GM12864 (cell line): Measurements from ENCODE around the gene CNIH3.

Source experiments
- DNase-seq: peaks from one replicate; pipeline ENCODE4 v3.0.0-alpha.2; 2011; ENCODE audit warnings: low read depth
- H3K4me3 ChIP-seq: 2 replicates; pipeline ENCODE4 v1.5.1; 2011; ENCODE audit warnings: mild to moderate bottlenecking, low read depth, low read length, control low read depth
- TF ChIP-seq, protein P1 (sequence below): IDR thresholded peaks from 2 replicates; pipeline ENCODE4 v1.5.1; 2011; ENCODE audit warnings: low read depth, mild to moderate bottlenecking, moderate library complexity, low read length, control low read depth, inconsistent platforms; ENCODE audit errors: missing control alignments

The CNIH3 gene

DNA sequence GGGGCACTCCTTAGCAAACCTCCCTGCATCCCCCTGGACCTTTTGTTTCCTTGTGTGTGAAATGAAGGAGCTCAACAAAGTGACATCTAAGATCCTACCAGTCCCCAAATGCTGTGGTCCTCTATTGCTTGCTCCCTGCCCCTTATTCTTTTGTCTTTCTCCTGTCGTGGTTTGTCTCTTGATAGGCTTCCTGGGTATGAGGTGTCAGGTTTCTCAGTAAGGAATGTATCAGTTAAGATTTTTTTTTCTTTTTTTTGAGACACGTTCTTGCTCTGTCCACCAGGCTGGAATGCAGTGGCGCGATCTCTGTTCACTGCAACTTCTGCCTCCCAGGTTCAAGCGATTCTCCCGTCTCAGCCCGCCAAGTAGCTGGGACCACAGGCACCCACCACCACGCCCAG is 16.8 kb downstream of the CNIH3 start:
- TF ChIP-seq, protein P1, sequence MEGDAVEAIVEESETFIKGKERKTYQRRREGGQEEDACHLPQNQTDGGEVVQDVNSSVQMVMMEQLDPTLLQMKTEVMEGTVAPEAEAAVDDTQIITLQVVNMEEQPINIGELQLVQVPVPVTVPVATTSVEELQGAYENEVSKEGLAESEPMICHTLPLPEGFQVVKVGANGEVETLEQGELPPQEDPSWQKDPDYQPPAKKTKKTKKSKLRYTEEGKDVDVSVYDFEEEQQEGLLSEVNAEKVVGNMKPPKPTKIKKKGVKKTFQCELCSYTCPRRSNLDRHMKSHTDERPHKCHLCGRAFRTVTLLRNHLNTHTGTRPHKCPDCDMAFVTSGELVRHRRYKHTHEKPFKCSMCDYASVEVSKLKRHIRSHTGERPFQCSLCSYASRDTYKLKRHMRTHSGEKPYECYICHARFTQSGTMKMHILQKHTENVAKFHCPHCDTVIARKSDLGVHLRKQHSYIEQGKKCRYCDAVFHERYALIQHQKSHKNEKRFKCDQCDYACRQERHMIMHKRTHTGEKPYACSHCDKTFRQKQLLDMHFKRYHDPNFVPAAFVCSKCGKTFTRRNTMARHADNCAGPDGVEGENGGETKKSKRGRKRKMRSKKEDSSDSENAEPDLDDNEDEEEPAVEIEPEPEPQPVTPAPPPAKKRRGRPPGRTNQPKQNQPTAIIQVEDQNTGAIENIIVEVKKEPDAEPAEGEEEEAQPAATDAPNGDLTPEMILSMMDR: no peak
- DNase-seq: no peak
- no peak overlapping the region for H3K4me3 ChIP-seq

DNA sequence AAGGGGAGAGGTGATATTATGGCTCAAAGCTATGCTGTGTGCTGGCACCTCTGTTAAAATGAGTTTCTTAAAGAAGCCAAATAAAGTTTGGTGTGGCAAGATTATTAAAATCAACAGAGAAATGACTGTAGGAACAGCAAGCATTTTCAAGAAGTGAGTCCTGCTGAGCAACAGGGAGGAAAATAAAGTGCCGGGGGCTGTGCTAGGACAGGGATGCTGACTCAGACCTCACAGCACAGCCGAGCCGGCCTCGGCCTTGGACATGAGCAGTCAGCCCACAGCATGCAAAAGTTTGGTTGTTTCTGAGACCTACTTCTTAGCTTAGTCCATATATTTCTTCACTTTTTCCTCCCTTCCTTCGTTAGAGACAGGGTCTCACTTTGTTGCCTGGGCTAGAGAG is 19.2 kb downstream of the CNIH3 start:
- DNase-seq: no peak
- no peak overlapping the region for H3K4me3 ChIP-seq
- TF ChIP-seq, protein P1: no peak

DNA sequence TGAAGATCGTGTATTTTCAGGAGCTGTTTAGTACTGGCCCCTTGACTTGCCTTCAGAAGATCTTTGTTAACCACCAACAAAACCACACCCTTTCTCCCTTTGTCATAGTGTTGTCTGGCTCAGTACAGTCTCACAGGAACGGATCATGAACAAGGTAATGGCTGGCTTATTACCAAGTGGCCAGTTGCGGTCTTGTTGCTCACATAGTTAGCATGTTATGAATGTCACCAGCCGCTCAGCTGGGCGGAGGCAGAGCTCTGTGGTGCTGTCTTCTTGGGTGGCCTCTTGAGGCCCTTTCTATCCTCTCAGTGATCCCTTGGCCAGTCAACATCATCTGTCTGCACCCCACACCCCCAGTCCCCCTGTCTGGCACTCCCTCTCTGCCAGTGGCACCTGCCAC is 21.4 kb downstream of the CNIH3 start:
- H3K4me3 ChIP-seq: no peak overlapping the region
- TF ChIP-seq, protein P1: no peak
- DNase-seq: no peak

DNA sequence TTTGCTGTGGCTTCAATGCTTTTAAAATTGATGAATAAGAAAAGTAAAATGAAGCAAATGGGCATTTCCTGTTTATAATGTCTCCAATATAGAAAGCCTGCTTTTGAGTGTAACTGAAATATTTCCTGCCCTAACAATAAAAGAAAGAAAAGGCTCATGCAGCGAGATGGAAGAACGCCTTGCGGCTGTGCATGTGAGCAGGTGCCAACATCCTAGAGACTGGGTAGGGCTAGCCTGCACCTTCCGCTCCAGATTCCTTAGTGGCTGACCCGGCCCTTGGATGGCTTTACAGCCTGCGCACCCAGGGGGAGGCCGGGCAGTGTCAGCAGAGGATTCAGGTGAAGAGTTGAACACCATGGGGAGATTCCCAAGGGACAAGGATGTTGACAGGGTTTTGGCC is 21.8 kb downstream of the CNIH3 start:
- TF ChIP-seq, protein P1: no peak
- H3K4me3 ChIP-seq: no peak overlapping the region
- no peak for DNase-seq

DNA sequence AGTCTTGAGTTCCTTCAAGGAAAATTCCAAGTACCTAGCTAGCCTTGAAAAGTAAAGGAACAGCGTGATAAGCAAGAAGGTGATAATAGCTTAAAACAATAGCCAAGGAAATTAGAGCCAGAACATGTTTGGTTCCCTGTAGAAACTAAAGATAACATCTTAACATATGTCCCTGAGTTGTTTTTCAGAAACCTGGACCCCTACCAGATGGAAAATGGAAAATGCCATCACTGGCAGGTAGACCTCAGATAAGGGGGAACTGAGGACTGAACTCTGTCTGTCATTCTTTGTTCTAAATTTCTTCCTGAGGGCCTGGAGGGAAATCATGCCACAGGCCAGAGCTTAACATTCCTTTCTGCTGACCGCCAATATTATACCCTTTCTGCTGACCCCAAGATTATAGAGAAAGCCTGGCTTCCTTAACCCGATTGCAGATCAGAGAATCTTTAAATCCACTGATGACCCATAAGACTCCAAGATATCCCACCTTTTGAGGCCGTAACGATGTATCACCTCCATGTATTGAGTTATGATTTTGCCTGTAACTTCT is 23.4 kb downstream of the CNIH3 start:
- TF ChIP-seq, protein P1: no peak
- DNase-seq: no peak
- no peak overlapping the region for H3K4me3 ChIP-seq

DNA sequence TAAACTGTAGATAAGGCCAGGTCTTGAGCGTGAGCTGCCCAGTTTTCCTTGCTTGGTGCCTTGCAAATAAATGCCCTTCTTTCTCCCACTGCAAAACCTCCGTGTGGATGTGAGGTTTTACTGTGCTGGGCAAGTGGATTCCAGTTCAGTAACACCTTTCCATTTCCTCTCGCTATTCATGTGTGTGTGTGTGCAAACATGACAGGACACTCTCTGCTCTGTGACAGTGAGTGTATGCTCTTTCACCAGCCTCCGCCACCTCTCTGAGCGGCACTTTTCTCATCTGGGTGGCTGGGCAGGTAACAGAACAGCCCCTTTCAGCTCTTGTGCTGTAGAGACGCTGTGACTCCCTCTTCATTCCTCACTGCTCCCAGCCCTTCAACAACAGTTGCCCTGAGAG is 23.9 kb downstream of the CNIH3 start:
- H3K4me3 ChIP-seq: no peak overlapping the region
- TF ChIP-seq, protein P1: no peak
- no peak for DNase-seq

DNA sequence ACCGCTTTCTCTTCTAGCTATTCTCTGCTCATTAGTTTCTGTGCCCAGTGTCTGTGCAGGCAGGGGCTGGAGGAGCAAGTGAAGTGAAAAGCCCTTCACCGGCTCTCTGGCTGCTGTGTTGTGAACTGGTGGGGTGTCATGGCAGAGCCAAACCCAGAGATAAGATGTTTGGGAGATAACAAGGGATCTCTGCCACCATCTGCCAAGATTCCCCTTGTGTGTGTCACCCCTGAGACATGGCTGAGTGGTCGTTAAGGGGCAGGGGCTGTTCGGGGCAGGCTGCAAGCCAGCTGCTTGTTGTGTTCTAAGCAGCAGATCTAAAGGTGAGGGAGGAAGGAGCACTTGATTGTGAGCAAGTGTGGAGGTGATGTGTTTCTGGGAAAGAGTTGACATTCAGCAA is 24.5 kb downstream of the CNIH3 start:
- no peak overlapping the region for H3K4me3 ChIP-seq
- TF ChIP-seq, protein P1: no peak
- no peak for DNase-seq
